HG02763 (cell line): Measurements from ENCODE around the gene CXCL16.

Experiments used
- ATAC-seq: cut with Tn5 transposase; IDR thresholded peaks from one replicate; pipeline ENCODE4 v1.9.1; 2021; ENCODE audit warnings: mild to moderate bottlenecking, moderate library complexity; ENCODE audit not compliant: unreplicated experiment

Gene CXCL16, protein sequence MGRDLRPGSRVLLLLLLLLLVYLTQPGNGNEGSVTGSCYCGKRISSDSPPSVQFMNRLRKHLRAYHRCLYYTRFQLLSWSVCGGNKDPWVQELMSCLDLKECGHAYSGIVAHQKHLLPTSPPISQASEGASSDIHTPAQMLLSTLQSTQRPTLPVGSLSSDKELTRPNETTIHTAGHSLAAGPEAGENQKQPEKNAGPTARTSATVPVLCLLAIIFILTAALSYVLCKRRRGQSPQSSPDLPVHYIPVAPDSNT

GRCh38 chr17:4739122-4740024 is at the start of gene CXCL16, which contains the start of gene ZMYND15:
TSS of gene CXCL16 (minus strand) at chr17:4739928. CDS start at chr17:4739339, 589 bp downstream.
TSS of gene ZMYND15 (plus strand) at chr17:4739833. CDS start at chr17:4740549, 716 bp downstream.
- no peak for ATAC-seq

DNA sequence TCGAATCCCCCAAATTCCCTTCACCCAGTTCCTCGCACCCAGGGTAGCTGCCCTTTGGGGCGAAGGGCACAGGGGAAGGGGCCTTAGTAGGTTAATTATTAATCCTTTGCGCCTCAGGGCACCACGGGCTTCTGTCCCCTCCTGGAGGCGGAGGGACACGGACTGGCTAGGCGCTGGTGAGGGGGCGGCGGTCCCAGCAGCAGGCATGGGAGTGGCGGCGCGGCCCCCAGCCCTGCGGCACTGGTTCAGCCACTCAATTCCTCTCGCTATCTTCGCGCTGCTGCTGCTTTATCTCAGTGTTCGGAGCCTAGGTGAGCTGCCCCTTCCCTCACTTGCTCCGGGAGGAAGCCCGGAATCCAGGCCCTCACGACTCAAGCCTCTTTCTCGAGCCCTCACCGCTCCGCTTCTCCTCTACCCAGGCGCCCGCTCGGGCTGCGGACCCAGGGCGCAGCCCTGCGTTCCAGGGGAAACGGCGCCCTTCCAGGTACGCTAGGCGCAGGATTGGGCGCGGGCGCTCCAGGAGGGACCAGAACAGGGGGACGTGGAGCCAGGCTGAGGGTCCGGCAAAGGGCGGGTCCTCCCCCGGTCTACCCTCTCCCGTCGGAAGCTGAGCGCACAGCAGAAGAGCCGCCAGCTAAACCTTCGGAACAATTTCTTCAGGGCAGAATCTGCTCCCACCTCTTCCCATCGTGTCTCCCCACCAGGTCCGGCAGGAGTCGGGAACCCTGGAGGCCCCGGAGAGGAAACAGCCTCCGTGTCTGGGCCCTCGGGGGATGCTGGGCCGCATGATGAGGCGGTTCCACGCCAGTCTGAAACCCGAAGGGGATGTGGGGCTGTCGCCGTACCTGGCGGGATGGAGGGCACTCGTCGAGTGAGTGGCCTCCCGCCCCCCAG is 49.3 kb upstream of the CXCL16 start, which contains the start of gene GLTPD2:
TSS of gene GLTPD2 (plus strand) at position 158 of the 894 bp plus-strand sequence. CDS start at position 206, 48 bp downstream.
- no peak for ATAC-seq

GRCh38 chr17:4788159-4788806 is 48.6 kb upstream of the CXCL16 start:
- ATAC-seq, result no peak

GRCh38 chr17:4786516-4786915 is 46.8 kb upstream of the CXCL16 start:
- no peak for ATAC-seq

- no peak for ATAC-seq
Observed at GRCh38 chr17:4786106-4786511, 46.4 kb upstream of the CXCL16 start, which contains the start of gene VMO1. TSS of gene VMO1 (minus strand) at chr17:4786364. CDS start at chr17:4786352, 12 bp downstream.

DNA sequence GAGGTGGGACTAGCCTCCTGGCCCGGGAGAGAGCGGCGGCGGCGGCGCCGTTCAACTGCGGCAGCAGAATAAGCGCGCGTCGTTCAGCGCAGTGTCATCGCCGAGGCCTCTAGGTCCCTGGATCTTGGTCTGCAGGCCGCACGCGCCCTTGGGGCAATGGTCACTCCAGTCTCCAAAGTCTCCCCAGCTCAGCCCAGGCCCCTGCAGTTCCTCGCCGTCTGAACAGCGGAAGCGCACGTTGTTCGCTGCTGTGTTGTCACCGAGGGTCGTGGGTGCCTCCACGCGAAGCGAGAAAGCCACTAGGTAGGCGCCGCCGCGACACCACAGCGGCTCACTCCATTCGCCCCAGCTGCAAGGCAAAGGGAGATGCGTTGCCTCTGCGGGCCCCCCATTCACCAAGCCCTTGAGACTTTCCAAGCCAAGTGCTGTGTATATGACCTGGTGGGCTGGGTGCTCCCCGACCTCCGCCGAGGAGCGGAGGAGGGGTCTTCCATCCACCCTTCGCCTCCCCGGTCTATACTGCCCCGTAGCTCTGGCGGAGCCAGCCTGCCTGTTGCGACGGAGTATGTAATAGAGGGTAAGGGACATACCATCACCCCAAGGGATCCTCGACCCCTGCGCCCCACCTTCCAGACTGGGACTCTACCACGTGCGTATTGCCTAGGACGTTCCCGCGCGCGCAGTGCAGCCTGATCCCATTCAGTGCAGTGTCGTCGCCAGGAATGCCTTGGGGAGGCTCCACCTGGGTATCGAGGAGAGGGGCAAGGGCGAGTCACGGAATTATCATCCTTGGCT is 45.8 kb upstream of the CXCL16 start:
- ATAC-seq, result no peak

- ATAC-seq, result no peak
Observed at GRCh38 chr17:4782652-4783051, 42.9 kb upstream of the CXCL16 start.

DNA sequence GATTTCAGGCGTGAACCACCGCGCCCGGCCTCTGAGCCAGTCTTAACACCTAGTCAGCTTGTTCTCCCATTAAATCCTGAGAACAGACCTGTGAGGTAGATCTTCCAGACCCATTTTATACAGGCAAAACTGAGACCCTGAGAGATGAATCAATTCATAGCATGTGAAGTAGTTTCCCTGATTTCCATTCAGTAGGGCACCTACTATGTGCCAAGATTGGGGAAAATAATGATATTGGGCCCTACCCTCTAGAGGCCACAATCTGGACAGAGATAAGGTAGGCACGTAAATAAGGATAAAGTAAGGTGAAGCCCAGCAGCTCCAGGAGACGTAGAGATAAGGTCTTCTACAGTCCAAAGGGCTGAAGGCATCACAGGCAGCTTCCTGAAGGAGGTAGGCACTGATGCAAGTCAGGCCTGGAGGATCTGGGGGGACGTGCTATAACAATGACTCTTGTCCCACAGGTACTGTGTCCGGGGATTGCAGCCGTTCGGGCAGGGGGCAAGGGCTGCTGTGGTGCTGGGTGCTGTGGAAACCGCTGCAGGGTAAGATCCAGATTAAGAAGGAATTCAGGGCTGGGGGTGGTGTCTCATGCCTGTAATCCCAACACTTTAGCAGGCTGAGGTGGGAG is 40.7 kb upstream of the CXCL16 start:
- ATAC-seq, result no peak

DNA sequence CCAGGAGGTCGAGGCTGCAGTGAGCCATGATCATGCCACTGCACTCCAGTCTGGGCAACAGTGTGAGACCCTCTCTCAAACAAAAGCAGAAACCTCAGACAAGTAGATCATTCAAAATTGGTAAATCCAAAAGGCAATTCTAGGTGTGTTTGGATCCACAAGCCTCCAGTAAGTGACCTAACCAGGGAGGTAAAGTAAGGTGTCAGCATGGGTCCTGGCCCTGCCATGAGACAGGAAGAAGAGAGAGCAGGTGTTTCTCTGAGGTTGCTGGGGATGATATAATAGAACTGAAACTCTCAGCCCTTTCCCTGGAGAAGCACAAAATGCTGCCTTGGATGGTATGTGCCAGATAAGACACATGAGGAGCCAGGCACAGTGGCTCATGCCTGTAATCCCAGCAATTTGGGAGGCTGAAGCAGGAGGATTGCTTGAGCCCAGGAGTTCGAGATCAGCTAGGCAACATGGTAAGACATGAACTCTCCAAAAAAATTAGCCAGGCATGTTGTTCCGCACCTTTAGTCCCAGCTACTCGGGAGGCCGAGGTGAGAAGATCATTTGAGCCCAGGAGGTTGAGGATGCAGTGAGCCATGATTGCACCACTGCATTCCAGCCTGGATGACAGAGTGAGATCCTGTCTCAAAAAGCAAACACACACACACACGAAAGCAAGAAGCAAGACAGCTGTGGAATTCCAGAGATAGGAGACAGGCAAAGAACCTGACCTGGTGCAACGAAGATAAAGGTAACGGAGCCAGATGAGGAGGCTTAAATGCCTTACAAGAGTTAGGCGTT is 38.4 kb upstream of the CXCL16 start:
- ATAC-seq, result no peak

DNA sequence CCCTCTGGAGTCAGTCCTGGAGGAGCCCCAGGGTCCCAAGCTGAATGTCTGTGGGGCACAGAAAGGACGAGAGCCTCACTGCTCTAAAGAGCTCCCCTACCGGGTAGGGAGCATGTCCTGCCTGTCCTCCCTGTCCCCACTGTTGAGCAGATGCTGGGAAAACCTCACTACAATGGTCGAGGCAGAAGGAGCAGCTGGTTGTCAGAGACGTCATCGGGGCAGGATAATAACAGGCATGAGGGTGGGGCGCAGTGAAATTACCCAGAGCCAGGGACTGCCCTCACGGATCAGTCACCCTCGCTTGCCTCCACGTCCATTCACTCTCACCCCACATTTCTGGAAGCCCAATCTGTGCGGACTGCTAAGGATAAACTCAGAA is 32.5 kb upstream of the CXCL16 start:
- no peak for ATAC-seq

DNA sequence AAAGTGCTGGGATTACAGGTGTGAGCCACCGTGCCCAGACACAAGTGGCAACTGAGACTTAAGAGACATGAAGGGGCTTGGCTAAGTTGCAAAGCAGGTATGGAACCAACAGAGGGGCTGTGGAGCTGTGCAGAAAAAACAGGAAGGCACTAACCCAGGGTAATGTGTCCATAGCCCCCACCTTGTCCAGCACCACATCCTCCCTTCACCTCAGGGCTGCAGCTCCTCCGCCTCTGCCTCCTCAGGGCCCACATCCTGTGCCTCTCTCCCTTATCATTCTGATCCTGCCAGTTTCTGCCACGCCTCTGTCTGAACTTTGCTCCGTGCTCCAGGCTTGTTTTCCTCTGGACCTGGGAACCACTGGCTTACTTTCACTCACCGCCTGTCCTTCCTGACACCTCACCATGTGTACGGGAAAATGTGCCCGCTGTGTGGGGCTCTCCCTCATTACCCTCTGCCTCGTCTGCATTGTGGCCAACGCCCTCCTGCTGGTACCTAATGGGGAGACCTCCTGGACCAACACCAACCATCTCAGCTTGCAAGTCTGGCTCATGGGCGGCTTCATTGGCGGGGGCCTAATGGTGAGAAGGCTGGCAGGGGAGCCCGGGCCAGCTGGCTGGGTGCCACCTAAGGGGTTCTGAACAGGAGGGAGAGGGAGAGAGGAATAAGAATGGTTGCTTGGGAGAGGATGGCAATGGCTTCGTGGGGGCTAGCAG is 31.9 kb upstream of the CXCL16 start, which contains the start of gene TM4SF5:
TSS of gene TM4SF5 (plus strand) at position 368 of the 716 bp plus-strand sequence. CDS start at position 405, 37 bp downstream.
- no peak for ATAC-seq

- ATAC-seq, result no peak
Observed at GRCh38 chr17:4769628-4770027, 29.9 kb upstream of the CXCL16 start.

- no peak for ATAC-seq
Observed at GRCh38 chr17:4768298-4768697, 28.6 kb upstream of the CXCL16 start.

DNA sequence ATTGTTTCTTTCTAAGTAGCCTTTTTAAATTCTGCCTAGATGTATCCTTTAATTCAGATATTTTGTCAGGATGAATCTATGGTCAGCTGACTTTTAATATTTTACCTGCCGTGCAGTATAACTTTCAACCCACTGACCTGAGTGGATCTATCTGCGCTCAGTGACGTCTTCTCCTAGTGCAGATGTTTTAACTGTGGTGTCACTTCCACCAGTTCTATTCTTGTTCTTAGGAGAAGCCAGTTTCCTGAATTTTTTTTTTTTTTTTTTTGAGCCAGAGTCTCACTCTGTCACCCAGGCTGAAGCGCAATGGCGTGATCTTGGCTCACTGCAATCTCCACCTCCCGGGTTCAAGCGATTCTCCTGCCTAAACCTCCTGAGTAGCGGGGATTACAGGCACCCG is 27.0 kb upstream of the CXCL16 start:
- ATAC-seq, result no peak

- no peak for ATAC-seq
Observed at GRCh38 chr17:4766201-4766600, 26.5 kb upstream of the CXCL16 start.

DNA sequence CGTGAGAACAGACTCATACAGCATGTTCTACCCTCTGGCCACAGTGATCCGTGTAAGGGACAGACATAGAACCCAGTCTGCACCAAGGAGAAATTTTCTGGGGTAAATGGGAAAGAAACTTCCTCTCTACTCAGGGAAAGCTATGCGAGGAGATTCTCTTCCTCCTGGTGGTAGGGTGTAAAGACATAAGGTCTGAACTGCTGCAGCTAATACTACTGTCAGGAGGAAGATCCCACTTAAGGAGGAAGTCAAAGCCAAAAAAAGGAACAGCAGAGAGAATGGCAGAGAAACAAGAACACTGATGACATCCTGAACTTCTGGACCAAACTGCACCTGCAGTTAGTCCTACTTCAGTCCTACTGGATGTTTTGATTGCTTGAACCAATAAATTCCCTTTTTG is 24.9 kb upstream of the CXCL16 start:
- no peak for ATAC-seq

GRCh38 chr17:4759776-4760236 is 20.1 kb upstream of the CXCL16 start:
- ATAC-seq, result no peak
